TTC549 (cell line): Measurements from ENCODE around the gene CLCA2.
"Not testable (repeated sequence)": the region's sequence is repeated elsewhere in the genome, so short reads cannot be mapped to it uniquely, and the experiment has no call there.

Experiments used
- FAIRE-seq: peaks from 2 replicates; lab custom pipeline; 2012; peaks lifted over from hg19 to GRCh38; lab: Jason Lieb, UNC

Gene CLCA2

DNA sequence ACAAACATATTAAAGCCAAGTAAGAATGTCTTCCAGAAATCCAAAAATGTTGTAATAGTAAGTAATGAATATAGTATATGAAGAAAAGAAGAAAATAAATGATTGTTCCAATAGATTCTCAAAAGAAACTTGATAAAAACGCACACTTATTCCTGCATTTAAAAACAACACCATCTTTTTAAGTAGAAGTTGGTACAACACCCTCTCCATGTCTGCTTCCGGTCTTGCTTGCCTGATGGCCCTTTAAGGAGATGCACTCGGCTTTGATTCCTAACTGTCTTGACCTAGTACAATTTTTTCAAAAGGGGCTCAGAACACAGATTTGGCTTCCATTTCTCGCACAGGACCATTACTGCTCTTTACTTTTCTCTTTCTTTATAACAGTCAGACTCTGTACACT, 53.7 kb downstream of the CLCA2 start:
- no peak for FAIRE-seq

DNA sequence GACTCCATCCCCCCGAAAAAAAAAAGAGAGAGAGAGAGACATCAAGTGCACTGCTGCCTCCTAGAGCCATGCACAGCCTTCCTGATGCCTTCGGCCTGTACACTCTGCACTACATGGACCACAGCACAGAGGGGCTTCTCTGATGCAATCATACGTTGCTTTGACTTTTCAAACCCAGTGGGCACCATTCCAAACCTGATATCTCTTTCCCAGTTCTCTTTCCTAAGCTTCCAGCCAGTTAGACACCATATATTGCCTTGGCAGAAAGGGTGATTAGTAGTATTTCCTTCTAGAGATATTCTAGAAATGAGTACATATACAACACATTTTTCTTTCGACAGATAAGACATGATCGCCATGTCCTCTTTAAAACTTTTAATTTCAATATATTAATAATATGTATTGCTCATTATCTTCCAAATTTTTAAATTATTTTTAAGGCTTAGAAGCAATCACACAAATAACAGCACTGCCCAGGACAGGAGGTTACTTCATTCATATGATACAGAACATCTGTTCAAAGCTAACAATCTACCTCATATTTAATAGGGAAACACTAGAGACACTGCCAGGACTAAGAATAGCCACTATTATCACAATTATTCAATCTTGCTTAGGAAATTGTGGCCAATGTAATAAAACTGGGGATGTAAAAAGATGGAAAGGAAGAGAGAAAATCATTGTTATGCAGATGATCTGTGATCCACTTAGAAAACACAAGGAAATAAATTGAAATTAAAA, 54.6 kb downstream of the CLCA2 start:
- no peak for FAIRE-seq

- FAIRE-seq: no peak
These were observed 58.0 kb downstream of the CLCA2 start for GRCh38 chr1:86481966-86482365.

- FAIRE-seq: no peak
These were observed 63.3 kb downstream of the CLCA2 start for GRCh38 chr1:86487131-86487810.

GRCh38 chr1:86487811-86488141, 63.8 kb downstream of the CLCA2 start:
- FAIRE-seq: no peak

GRCh38 chr1:86489242-86489878, 65.4 kb downstream of the CLCA2 start:
- FAIRE-seq: no peak

DNA sequence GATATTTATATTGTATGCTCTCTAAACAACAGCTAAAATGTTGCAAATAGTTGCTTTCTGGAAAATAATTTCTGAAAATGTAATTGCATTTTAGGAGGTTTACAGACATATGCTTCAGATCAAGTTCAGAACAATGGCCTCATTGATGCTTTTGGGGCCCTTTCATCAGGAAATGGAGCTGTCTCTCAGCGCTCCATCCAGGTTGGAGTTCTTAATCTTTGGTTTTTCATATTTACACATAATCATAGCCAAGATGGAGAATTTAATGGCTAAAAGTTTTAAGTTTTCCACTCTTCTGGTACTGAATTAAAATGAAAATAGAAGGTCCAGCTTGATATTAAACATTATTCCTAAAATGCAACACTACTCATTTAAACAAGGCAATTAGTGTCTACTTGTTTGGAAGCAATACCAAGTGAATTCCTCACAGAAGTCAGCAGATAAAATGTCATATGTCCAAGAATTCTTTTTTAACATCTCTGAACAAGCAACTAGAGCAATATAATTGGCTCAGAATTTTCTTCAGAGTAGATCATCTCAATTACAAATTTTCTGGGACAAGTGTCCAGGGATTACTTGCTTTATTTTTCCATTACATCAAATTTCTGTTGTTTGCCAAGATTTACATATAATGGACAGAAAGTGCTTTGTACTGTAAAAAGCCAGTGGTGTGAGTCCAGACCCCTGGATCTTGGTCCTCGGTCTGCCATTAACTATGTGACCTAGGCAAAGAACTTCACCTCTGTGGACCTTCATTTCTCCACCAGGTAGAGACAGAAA, 67.4 kb downstream of the CLCA2 start:
- no peak for FAIRE-seq

GRCh38 chr1:86498281-86498680, 74.3 kb downstream of the CLCA2 start:
- FAIRE-seq: no peak

- peak; percentile 95 for FAIRE-seq
These were observed 76.1 kb downstream of the CLCA2 start for GRCh38 chr1:86499987-86500593.

DNA sequence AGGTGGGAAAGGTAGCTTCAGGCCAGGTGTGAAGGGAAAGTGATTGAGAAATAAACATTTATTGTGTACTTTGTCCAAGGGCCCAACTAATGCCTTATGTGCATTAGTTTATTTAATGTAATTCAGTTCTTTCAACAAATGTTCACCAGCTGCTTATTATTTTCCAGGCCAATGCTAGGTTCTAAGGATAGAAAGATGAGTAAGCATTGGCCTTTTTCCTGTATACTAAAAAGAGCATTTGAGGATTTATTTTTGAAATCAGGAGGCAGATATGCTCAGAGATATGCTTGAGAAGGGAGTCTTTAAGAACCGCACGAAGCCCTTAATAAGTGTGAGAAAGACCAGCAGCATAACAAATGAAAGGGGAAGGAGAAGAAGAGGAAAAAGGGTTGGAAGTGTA, 76.7 kb downstream of the CLCA2 start:
- no peak for FAIRE-seq

- FAIRE-seq: not testable (repeated sequence)
These were observed 78.2 kb downstream of the CLCA2 start for GRCh38 chr1:86502125-86502646.

- no peak for FAIRE-seq
These were observed 78.9 kb downstream of the CLCA2 start for GRCh38 chr1:86502721-86503405.

DNA sequence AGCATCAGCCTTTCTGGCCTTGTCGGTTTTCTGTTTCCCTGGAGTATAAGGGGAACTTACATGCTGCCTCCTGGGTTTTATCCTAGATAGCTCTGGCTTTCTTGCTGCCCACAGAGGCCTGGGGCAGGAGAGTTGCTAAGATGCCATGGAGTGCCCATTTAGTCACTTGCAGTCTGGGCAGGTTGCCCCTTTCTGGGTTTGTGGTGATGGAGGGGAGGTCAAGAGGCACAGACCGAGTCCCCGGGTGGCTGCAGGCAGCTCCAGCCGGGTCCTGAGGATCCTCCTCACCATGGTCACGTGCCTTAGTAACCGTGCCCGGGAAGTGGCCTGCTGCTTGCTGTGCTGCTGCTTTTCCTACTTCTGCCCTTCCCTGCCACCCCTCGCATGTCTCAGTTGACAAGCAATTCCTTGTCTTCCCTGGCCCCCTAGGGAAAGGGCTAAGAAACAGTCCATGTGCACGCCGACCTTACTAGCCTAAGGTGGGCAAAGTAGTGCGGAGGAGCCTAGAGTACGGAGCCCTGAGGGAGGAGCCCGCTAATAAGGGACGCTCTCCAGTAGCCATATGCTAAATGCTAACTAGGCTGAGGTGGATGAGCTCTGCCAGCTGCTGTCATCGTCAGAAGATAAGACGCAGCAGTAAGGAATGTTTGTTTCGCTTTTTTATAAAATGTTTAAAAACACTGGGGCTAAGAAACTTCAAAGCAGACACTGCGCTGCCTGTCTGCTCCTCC, 79.6 kb downstream of the CLCA2 start:
- no peak for FAIRE-seq

DNA sequence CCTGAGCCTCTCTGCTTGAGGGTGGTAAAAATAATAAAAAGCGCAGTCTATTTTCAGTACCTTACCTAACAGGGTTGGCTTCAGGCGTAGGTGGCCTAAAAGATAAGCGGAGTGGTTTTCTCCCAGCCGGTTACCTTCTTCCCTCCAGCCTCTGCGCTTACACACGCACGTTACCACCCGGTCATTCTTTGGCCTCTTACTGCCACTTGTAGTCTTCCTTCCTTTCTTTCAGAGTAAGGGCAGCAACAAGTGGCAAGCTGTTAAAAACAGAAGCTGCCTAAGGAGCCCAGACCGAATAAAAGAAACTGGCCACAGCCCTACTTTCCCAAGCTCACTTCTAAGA, 80.1 kb downstream of the CLCA2 start:
- FAIRE-seq: no peak

GRCh38 chr1:86504895-86505563, 81.1 kb downstream of the CLCA2 start:
- no peak for FAIRE-seq

GRCh38 chr1:86505564-86505902, 81.6 kb downstream of the CLCA2 start:
- FAIRE-seq: no peak
